ENCODE data around the gene KDM4C.

The KDM4C gene

DNA sequence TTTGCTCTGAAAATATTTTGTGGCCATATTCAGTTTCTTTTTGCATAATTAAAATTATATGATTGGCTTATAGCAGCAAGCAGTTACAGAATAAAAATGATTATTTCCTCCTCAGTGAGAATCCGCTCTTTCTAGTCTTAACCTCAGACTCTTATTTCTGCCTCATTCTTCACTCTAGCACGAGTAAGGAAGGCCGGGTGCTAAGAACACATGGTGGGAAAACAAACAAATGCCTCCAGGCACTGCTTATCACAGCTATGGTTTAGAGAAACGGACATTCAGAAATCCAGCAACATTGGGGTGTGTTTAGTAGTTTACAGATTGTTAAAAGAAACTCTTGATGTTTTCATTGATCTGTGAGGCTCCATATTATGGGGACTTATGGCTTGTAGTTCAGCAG lies 168.7 kb downstream of the KDM4C start:
- Histone ChIP-seq H3K4me3 (ENCODE audit: low read depth, low read length) (no peak overlapping the region), H3K36me3 (replicated peaks) (no peaks in the 10 kb centered on the region), H3K27ac (no peak overlapping the region), H3K27me3 (replicated peaks) (no peaks in the 10 kb centered on the region)
- no peak for DNase-seq
- in situ Hi-C loops (cut with HindIII; ENCODE audit: low pct_ligation_motif_present, low sequenced_read_pairs), result no loop called here
- TF ChIP-seq, protein P1, sequence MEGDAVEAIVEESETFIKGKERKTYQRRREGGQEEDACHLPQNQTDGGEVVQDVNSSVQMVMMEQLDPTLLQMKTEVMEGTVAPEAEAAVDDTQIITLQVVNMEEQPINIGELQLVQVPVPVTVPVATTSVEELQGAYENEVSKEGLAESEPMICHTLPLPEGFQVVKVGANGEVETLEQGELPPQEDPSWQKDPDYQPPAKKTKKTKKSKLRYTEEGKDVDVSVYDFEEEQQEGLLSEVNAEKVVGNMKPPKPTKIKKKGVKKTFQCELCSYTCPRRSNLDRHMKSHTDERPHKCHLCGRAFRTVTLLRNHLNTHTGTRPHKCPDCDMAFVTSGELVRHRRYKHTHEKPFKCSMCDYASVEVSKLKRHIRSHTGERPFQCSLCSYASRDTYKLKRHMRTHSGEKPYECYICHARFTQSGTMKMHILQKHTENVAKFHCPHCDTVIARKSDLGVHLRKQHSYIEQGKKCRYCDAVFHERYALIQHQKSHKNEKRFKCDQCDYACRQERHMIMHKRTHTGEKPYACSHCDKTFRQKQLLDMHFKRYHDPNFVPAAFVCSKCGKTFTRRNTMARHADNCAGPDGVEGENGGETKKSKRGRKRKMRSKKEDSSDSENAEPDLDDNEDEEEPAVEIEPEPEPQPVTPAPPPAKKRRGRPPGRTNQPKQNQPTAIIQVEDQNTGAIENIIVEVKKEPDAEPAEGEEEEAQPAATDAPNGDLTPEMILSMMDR (IDR thresholded peaks at IDR 0.05; ENCODE audit: low read depth, low read length, missing control alignments), result no peak

- TF ChIP-seq, protein P1 (IDR thresholded peaks at IDR 0.05; ENCODE audit: low read depth, low read length, missing control alignments), result no peak
- in situ Hi-C loops (cut with HindIII; ENCODE audit: low pct_ligation_motif_present, low sequenced_read_pairs), result no loop called here
- Histone ChIP-seq H3K27ac (no peak overlapping the region), H3K36me3 (replicated peaks) (no peaks in the 10 kb centered on the region), H3K27me3 (replicated peaks) (no peaks in the 10 kb centered on the region), H3K4me3 (ENCODE audit: low read depth, low read length) (no peak overlapping the region)
- no peak for DNase-seq
These were observed 170.1 kb downstream of the KDM4C start for GRCh38 chr9:6927838-6928237.

- Histone ChIP-seq H3K36me3 (replicated peaks) (no peaks in the 10 kb centered on the region), H3K4me3 (ENCODE audit: low read depth, low read length) (no peak overlapping the region), H3K27me3 (replicated peaks) (no peaks in the 10 kb centered on the region), H3K27ac (no peak overlapping the region)
- in situ Hi-C loops (cut with HindIII; ENCODE audit: low pct_ligation_motif_present, low sequenced_read_pairs), result no loop called here
- no peak for DNase-seq
- TF ChIP-seq, protein P1 (IDR thresholded peaks at IDR 0.05; ENCODE audit: low read depth, low read length, missing control alignments), result no peak
These were observed 171.1 kb downstream of the KDM4C start for GRCh38 chr9:6928863-6929262.

- no peaks in the 10 kb centered on the region for H3K36me3 ChIP-seq (replicated peaks)
- in situ Hi-C loops (cut with HindIII; ENCODE audit: low pct_ligation_motif_present, low sequenced_read_pairs), result no loop called here
- no peak overlapping the region for H3K4me3 ChIP-seq (ENCODE audit: low read depth, low read length)
- DNase-seq, result no peak
- TF ChIP-seq, protein P1 (IDR thresholded peaks at IDR 0.05; ENCODE audit: low read depth, low read length, missing control alignments), result no peak
- H3K27ac ChIP-seq, result no peak overlapping the region
- H3K27me3 ChIP-seq (replicated peaks), result no peaks in the 10 kb centered on the region
These were observed 171.9 kb downstream of the KDM4C start for GRCh38 chr9:6929441-6930215.

DNA sequence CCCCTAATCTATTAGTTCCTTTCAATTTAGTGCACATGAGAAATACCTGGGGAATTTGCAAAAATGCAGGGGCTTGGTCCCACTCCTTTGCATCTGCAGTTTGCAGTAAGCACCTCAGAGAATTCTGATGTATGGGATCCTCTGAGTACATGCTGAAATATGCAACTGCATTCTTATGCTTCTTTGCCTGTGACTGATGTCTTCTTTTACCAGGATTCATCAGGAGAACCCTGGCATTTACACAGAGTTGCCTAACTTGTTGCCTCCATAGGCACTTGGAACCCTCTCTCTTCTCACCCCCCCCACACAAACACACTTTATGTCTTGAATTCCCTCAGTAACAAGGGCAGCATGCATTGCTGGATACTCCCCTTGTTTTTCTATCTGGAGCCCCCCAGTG lies 173.1 kb downstream of the KDM4C start:
- in situ Hi-C loops (cut with HindIII; ENCODE audit: low pct_ligation_motif_present, low sequenced_read_pairs), result no loop called here
- Histone ChIP-seq H3K36me3 (replicated peaks) (no peaks in the 10 kb centered on the region), H3K27ac (peak overlapping the region; percentile 56), H3K4me3 (ENCODE audit: low read depth, low read length) (no peak overlapping the region), H3K27me3 (replicated peaks) (no peaks in the 10 kb centered on the region)
- DNase-seq, result peak; percentile 66
- TF ChIP-seq, protein P1 (IDR thresholded peaks at IDR 0.05; ENCODE audit: low read depth, low read length, missing control alignments), result no peak

DNA sequence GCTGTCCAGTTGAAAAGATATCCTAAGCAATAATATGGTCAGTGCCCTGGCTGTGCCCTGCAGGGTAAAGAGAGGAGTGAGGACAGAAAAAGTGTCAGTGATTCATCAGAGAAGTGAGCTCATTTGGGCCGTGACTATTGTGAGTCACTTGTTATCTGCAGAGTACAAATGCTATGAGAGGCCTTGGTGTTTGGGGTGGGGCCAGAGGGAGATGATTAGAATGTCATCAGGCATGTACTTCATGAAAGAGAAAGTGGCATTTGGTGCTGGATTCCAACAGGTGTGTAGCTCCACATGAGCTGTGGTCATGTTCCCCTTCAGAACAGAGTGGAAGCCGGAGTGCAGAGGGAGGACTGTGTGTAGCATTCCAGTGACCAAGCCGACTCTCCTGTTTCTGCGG lies 174.1 kb downstream of the KDM4C start:
- no peaks in the 10 kb centered on the region for H3K36me3 ChIP-seq (replicated peaks)
- in situ Hi-C loops (cut with HindIII; ENCODE audit: low pct_ligation_motif_present, low sequenced_read_pairs), result no loop called here
- TF ChIP-seq, protein P1 (IDR thresholded peaks at IDR 0.05; ENCODE audit: low read depth, low read length, missing control alignments), result no peak

More for the DNA sequence above, 174.1 kb downstream of the KDM4C start:
- Histone ChIP-seq H3K27ac (peak overlapping the region; percentile 56), H3K4me3 (ENCODE audit: low read depth, low read length) (no peak overlapping the region), H3K27me3 (replicated peaks) (no peaks in the 10 kb centered on the region)
- DNase-seq, result peak; percentile 92

All from brain microvascular endothelial cell (primary cell).